ENCODE measurements around the gene ZNF652.

ZNF652 gene

GRCh38 chr17:49353607-49354006, 8.4 kb downstream of the ZNF652 start:
- Histone ChIP-seq H3K27ac (ENCODE audit: low read length) (no peak overlapping the region), H3K27me3 (ENCODE audit: low read depth, low read length) (no peaks in the 10 kb centered on the region), H3K4me3 (ENCODE audit: low read depth in 1 of 2, low read length in 2 of 2) (no peak overlapping the region), H3K9me3 (ENCODE audit: control insufficient read depth in 1 of 2, low read length in 2 of 2) (no peaks in the 10 kb centered on the region), H3K4me1 (ENCODE audit: control insufficient read depth in 1 of 2, insufficient read depth in 2 of 2, low read length in 2 of 2) (peaks cover 10 to 26% of the 10 kb centered on the region in 2 donors), H3K36me3 (ENCODE audit: control insufficient read depth in 1 of 2, insufficient read depth in 2 of 2, low read length in 2 of 2) (no peaks in the 10 kb centered on the region)

- no peaks in the 10 kb centered on the region for H3K27me3 ChIP-seq (ENCODE audit: low read depth, low read length)
- H3K4me1 ChIP-seq (ENCODE audit: control insufficient read depth in 1 of 2, insufficient read depth in 2 of 2, low read length in 2 of 2), result peaks cover 1 to 16% of the 10 kb centered on the region in 2 donors
- H3K27ac ChIP-seq (ENCODE audit: low read length), result no peak overlapping the region
- H3K9me3 ChIP-seq (ENCODE audit: control insufficient read depth in 1 of 2, low read length in 2 of 2), result no peaks in the 10 kb centered on the region
- H3K4me3 ChIP-seq (ENCODE audit: low read depth in 1 of 2, low read length in 2 of 2), result no peak overlapping the region
- H3K36me3 ChIP-seq (ENCODE audit: control insufficient read depth in 1 of 2, insufficient read depth in 2 of 2, low read length in 2 of 2), result no peaks in the 10 kb centered on the region
Observed at GRCh38 chr17:49352587-49353154, 9.4 kb downstream of the ZNF652 start.

- Histone ChIP-seq H3K27ac (ENCODE audit: low read length) (no peak overlapping the region), H3K36me3 (ENCODE audit: control insufficient read depth in 1 of 2, insufficient read depth in 2 of 2, low read length in 2 of 2) (no peaks in the 10 kb centered on the region), H3K4me3 (ENCODE audit: low read depth in 1 of 2, low read length in 2 of 2) (no peak overlapping the region), H3K4me1 (ENCODE audit: control insufficient read depth in 1 of 2, insufficient read depth in 2 of 2, low read length in 2 of 2) (peaks cover 0 to 8% of the 10 kb centered on the region in 2 donors), H3K9me3 (ENCODE audit: control insufficient read depth in 1 of 2, low read length in 2 of 2) (no peaks in the 10 kb centered on the region), H3K27me3 (ENCODE audit: low read depth, low read length) (no peaks in the 10 kb centered on the region)
Observed at GRCh38 chr17:49351572-49352140, 10.4 kb downstream of the ZNF652 start.

- Histone ChIP-seq H3K4me3 (ENCODE audit: low read depth in 1 of 2, low read length in 2 of 2) (no peak overlapping the region), H3K9me3 (ENCODE audit: control insufficient read depth in 1 of 2, low read length in 2 of 2) (no peaks in the 10 kb centered on the region), H3K4me1 (ENCODE audit: control insufficient read depth in 1 of 2, insufficient read depth in 2 of 2, low read length in 2 of 2) (peaks cover 0 to 3% of the 10 kb centered on the region in 2 donors), H3K36me3 (ENCODE audit: control insufficient read depth in 1 of 2, insufficient read depth in 2 of 2, low read length in 2 of 2) (no peaks in the 10 kb centered on the region), H3K27ac (ENCODE audit: low read length) (no peak overlapping the region), H3K27me3 (ENCODE audit: low read depth, low read length) (no peaks in the 10 kb centered on the region)
Observed at GRCh38 chr17:49349541-49349940, 12.5 kb downstream of the ZNF652 start.

- no peaks in the 10 kb centered on the region for H3K9me3 ChIP-seq (ENCODE audit: control insufficient read depth in 1 of 2, low read length in 2 of 2)
- H3K36me3 ChIP-seq (ENCODE audit: control insufficient read depth in 1 of 2, insufficient read depth in 2 of 2, low read length in 2 of 2), result no peaks in the 10 kb centered on the region
- peaks cover 0 to 6% of the 10 kb centered on the region in 2 donors for H3K4me1 ChIP-seq (ENCODE audit: control insufficient read depth in 1 of 2, insufficient read depth in 2 of 2, low read length in 2 of 2)
- no peak overlapping the region for H3K27ac ChIP-seq (ENCODE audit: low read length)
- no peak overlapping the region for H3K4me3 ChIP-seq (ENCODE audit: low read depth in 1 of 2, low read length in 2 of 2)
- no peaks in the 10 kb centered on the region for H3K27me3 ChIP-seq (ENCODE audit: low read depth, low read length)
Observed at GRCh38 chr17:49344914-49345313, 17.1 kb downstream of the ZNF652 start.

GRCh38 chr17:49343273-49343672, 18.8 kb downstream of the ZNF652 start:
- no peaks in the 10 kb centered on the region for H3K27me3 ChIP-seq (ENCODE audit: low read depth, low read length)
- H3K4me3 ChIP-seq (ENCODE audit: low read depth in 1 of 2, low read length in 2 of 2), result no peak overlapping the region
- no peaks in the 10 kb centered on the region for H3K36me3 ChIP-seq (ENCODE audit: control insufficient read depth in 1 of 2, insufficient read depth in 2 of 2, low read length in 2 of 2)
- no peak overlapping the region for H3K27ac ChIP-seq (ENCODE audit: low read length)
- H3K9me3 ChIP-seq (ENCODE audit: control insufficient read depth in 1 of 2, low read length in 2 of 2), result no peaks in the 10 kb centered on the region
- H3K4me1 ChIP-seq (ENCODE audit: control insufficient read depth in 1 of 2, insufficient read depth in 2 of 2, low read length in 2 of 2), result peaks cover 6 to 12% of the 10 kb centered on the region in 2 donors

GRCh38 chr17:49342575-49342936, 19.5 kb downstream of the ZNF652 start:
- peak overlapping the region; percentile 63 for H3K27ac ChIP-seq (ENCODE audit: low read length)

GRCh38 chr17:49341356-49341755, 20.7 kb downstream of the ZNF652 start:
- Histone ChIP-seq H3K4me3 (ENCODE audit: low read depth in 1 of 2, low read length in 2 of 2) (no peak overlapping the region), H3K36me3 (ENCODE audit: control insufficient read depth in 1 of 2, insufficient read depth in 2 of 2, low read length in 2 of 2) (no peaks in the 10 kb centered on the region), H3K27me3 (ENCODE audit: low read depth, low read length) (no peaks in the 10 kb centered on the region), H3K9me3 (ENCODE audit: control insufficient read depth in 1 of 2, low read length in 2 of 2) (no peaks in the 10 kb centered on the region), H3K27ac (ENCODE audit: low read length) (no peak overlapping the region), H3K4me1 (ENCODE audit: control insufficient read depth in 1 of 2, insufficient read depth in 2 of 2, low read length in 2 of 2) (peaks cover 8 to 12% of the 10 kb centered on the region in 2 donors)

More at GRCh38 chr17:49342575-49342936, 19.5 kb downstream of the ZNF652 start:
- Histone ChIP-seq H3K4me3 (ENCODE audit: low read depth in 1 of 2, low read length in 2 of 2) (peak overlapping the region in 1 of 2 donors; percentile 39), H3K4me1 (ENCODE audit: control insufficient read depth in 1 of 2, insufficient read depth in 2 of 2, low read length in 2 of 2) (peaks cover 8 to 12% of the 10 kb centered on the region in 2 donors), H3K9me3 (ENCODE audit: control insufficient read depth in 1 of 2, low read length in 2 of 2) (no peaks in the 10 kb centered on the region), H3K27me3 (ENCODE audit: low read depth, low read length) (no peaks in the 10 kb centered on the region), H3K36me3 (ENCODE audit: control insufficient read depth in 1 of 2, insufficient read depth in 2 of 2, low read length in 2 of 2) (no peaks in the 10 kb centered on the region)

GRCh38 chr17:49339354-49339753, 22.7 kb downstream of the ZNF652 start:
- no peaks in the 10 kb centered on the region for H3K9me3 ChIP-seq (ENCODE audit: control insufficient read depth in 1 of 2, low read length in 2 of 2)
- no peak overlapping the region for H3K27ac ChIP-seq (ENCODE audit: low read length)
- H3K36me3 ChIP-seq (ENCODE audit: control insufficient read depth in 1 of 2, insufficient read depth in 2 of 2, low read length in 2 of 2), result no peaks in the 10 kb centered on the region
- H3K27me3 ChIP-seq (ENCODE audit: low read depth, low read length), result no peaks in the 10 kb centered on the region
- H3K4me3 ChIP-seq (ENCODE audit: low read depth in 1 of 2, low read length in 2 of 2), result no peak overlapping the region
- H3K4me1 ChIP-seq (ENCODE audit: control insufficient read depth in 1 of 2, insufficient read depth in 2 of 2, low read length in 2 of 2), result peaks cover 8 to 27% of the 10 kb centered on the region in 2 donors

- Histone ChIP-seq H3K4me1 (ENCODE audit: control insufficient read depth in 1 of 2, insufficient read depth in 2 of 2, low read length in 2 of 2) (peaks cover 8 to 29% of the 10 kb centered on the region in 2 donors), H3K27ac (ENCODE audit: low read length) (no peak overlapping the region), H3K9me3 (ENCODE audit: control insufficient read depth in 1 of 2, low read length in 2 of 2) (no peaks in the 10 kb centered on the region), H3K27me3 (ENCODE audit: low read depth, low read length) (no peaks in the 10 kb centered on the region), H3K4me3 (ENCODE audit: low read depth in 1 of 2, low read length in 2 of 2) (no peak overlapping the region), H3K36me3 (ENCODE audit: control insufficient read depth in 1 of 2, insufficient read depth in 2 of 2, low read length in 2 of 2) (no peaks in the 10 kb centered on the region)
Observed at GRCh38 chr17:49338883-49339282, 23.2 kb downstream of the ZNF652 start.

GRCh38 chr17:49337884-49338283, 24.2 kb downstream of the ZNF652 start:
- H3K9me3 ChIP-seq (ENCODE audit: control insufficient read depth in 1 of 2, low read length in 2 of 2), result no peaks in the 10 kb centered on the region
- no peak overlapping the region for H3K4me3 ChIP-seq (ENCODE audit: low read depth in 1 of 2, low read length in 2 of 2)
- H3K27ac ChIP-seq (ENCODE audit: low read length), result no peak overlapping the region
- H3K27me3 ChIP-seq (ENCODE audit: low read depth, low read length), result no peaks in the 10 kb centered on the region
- H3K4me1 ChIP-seq (ENCODE audit: control insufficient read depth in 1 of 2, insufficient read depth in 2 of 2, low read length in 2 of 2), result peaks cover 8 to 33% of the 10 kb centered on the region in 2 donors
- no peaks in the 10 kb centered on the region for H3K36me3 ChIP-seq (ENCODE audit: control insufficient read depth in 1 of 2, insufficient read depth in 2 of 2, low read length in 2 of 2)

Data from muscle layer of duodenum (tissue), 2 donors.